GM23248 (cell line): ENCODE data around the gene POGLUT2.

Source experiments
- EZH2 ChIP-seq: fragments of 200-600 bp; sonication (generic); IDR thresholded peaks from 2 replicates; pipeline ENCODE4 v1.6.1; 2018; ENCODE audit warnings: antibody characterized with exemption, mild to moderate bottlenecking; ENCODE audit not compliant: insufficient read depth, poor library complexity, severe bottlenecking
- EZH2phosphoT487 ChIP-seq: fragments of 200-600 bp; sonication (generic); IDR thresholded peaks from 2 replicates; pipeline ENCODE4 v1.6.1; 2018; ENCODE audit warnings: antibody characterized with exemption, moderate library complexity, mild to moderate bottlenecking, low read depth; ENCODE audit not compliant: insufficient read depth

GRCh38 chr13:102770435-102770834, 28.3 kb downstream of the POGLUT2 start:
- TF ChIP-seq EZH2 (no peak), EZH2phosphoT487 (no peak)
